ENCODE results near the gene UTRN.

UTRN gene

GRCh38 chr6:144307880-144308279, 22.7 kb downstream of the UTRN start:
- Histone ChIP-seq H3K36me3 (ENCODE audit: control insufficient read depth in 4 of 4, insufficient read depth in 4 of 4, low read length in 3 of 4) (peaks cover 0 to 15% (median 10%) of the 10 kb centered on the region in 4 experiments), H3K9me3 (ENCODE audit: control extremely low read depth in 1 of 5, control insufficient read depth in 4 of 5, insufficient read depth in 2 of 5, low read depth in 1 of 5, low read length in 4 of 5) (no peaks in the 10 kb centered on the region), H3K4me3 (ENCODE audit: control insufficient read depth in 1 of 7, extremely low read depth in 1 of 7, insufficient read depth in 4 of 7, low read depth in 2 of 7, low read length in 6 of 7) (no peak overlapping the region), H3K4me1 (ENCODE audit: control extremely low read depth in 1 of 4, control insufficient read depth in 4 of 4, insufficient read depth in 4 of 4, low read length in 3 of 4) (peaks cover 0 to 9% (median 5%) of the 10 kb centered on the region in 4 experiments), H3K27me3 (replicated peaks in 2 of 5; ENCODE audit: control insufficient read depth in 4 of 5, insufficient read depth in 5 of 5, low read length in 4 of 5) (no peaks in the 10 kb centered on the region), H3K27ac (ENCODE audit: insufficient read depth in 1 of 2, low read depth in 1 of 2, low read length in 2 of 2, poor library complexity in 1 of 2, severe bottlenecking in 2 of 2) (no peak overlapping the region)
- no peak for DNase-seq
- 100% methylated on average over 1 of the region's 3 CpGs for WGBS (ENCODE audit: insufficient coverage)
- POLR2A ChIA-PET: no interaction called here
- CTCF ChIA-PET: no interaction called here

GRCh38 chr6:144310765-144311164, 25.6 kb downstream of the UTRN start:
- WGBS (ENCODE audit: insufficient coverage): 98% methylated on average over 5 of the region's 5 CpGs
- H3K9me3 ChIP-seq (ENCODE audit: control extremely low read depth in 1 of 5, control insufficient read depth in 4 of 5, insufficient read depth in 2 of 5, low read depth in 1 of 5, low read length in 4 of 5): no peaks in the 10 kb centered on the region
- no peak overlapping the region for H3K4me3 ChIP-seq (ENCODE audit: control insufficient read depth in 1 of 7, extremely low read depth in 1 of 7, insufficient read depth in 4 of 7, low read depth in 2 of 7, low read length in 6 of 7)
- DNase-seq: no peak
- H3K27ac ChIP-seq (ENCODE audit: insufficient read depth in 1 of 2, low read depth in 1 of 2, low read length in 2 of 2, poor library complexity in 1 of 2, severe bottlenecking in 2 of 2): no peak overlapping the region
- POLR2A ChIA-PET: no interaction called here
- CTCF ChIA-PET: interaction anchor here (0.6 to 2.2 kb wide), 5 partner anchors 13 to 27 kb away, joined by 3 to 5 read pairs (median 3); partner anchors contain the start of gene UTRN
- peaks cover 0 to 29% (median 17%) of the 10 kb centered on the region in 4 experiments for H3K4me1 ChIP-seq (ENCODE audit: control extremely low read depth in 1 of 4, control insufficient read depth in 4 of 4, insufficient read depth in 4 of 4, low read length in 3 of 4)
- no peaks in the 10 kb centered on the region for H3K27me3 ChIP-seq (replicated peaks in 2 of 5; ENCODE audit: control insufficient read depth in 4 of 5, insufficient read depth in 5 of 5, low read length in 4 of 5)
- H3K36me3 ChIP-seq (ENCODE audit: control insufficient read depth in 4 of 4, insufficient read depth in 4 of 4, low read length in 3 of 4): peaks cover 0 to 15% (median 10%) of the 10 kb centered on the region in 4 experiments

- Histone ChIP-seq H3K27ac (ENCODE audit: insufficient read depth in 1 of 2, low read depth in 1 of 2, low read length in 2 of 2, poor library complexity in 1 of 2, severe bottlenecking in 2 of 2) (no peak overlapping the region), H3K27me3 (replicated peaks in 2 of 5; ENCODE audit: control insufficient read depth in 4 of 5, insufficient read depth in 5 of 5, low read length in 4 of 5) (no peaks in the 10 kb centered on the region), H3K4me1 (ENCODE audit: control extremely low read depth in 1 of 4, control insufficient read depth in 4 of 4, insufficient read depth in 4 of 4, low read length in 3 of 4) (peaks cover 2 to 28% (median 14%) of the 10 kb centered on the region in 4 experiments), H3K36me3 (ENCODE audit: control insufficient read depth in 4 of 4, insufficient read depth in 4 of 4, low read length in 3 of 4) (peaks cover 0 to 15% (median 10%) of the 10 kb centered on the region in 4 experiments), H3K4me3 (ENCODE audit: control insufficient read depth in 1 of 7, extremely low read depth in 1 of 7, insufficient read depth in 4 of 7, low read depth in 2 of 7, low read length in 6 of 7) (no peak overlapping the region), H3K9me3 (ENCODE audit: control extremely low read depth in 1 of 5, control insufficient read depth in 4 of 5, insufficient read depth in 2 of 5, low read depth in 1 of 5, low read length in 4 of 5) (no peaks in the 10 kb centered on the region)
- POLR2A ChIA-PET: no interaction called here
- CTCF ChIA-PET: interaction anchor here (0.8 to 2.2 kb wide), 4 partner anchors 12 to 25 kb away, joined by 3 to 5 read pairs (median 4); partner anchors contain the start of gene UTRN
- no CpG with 5 or more reads among the region's 2 CpGs for WGBS (ENCODE audit: insufficient coverage)
- no peak for DNase-seq
These were observed 26.2 kb downstream of the UTRN start for GRCh38 chr6:144311361-144311760.

GRCh38 chr6:144314003-144314485, 28.9 kb downstream of the UTRN start:
- ChIA-PET POLR2A (interaction anchor here (1.1 kb wide), 1 partner anchor 11 kb away, joined by 4 read pairs; no protein-coding TSS in a partner anchor), CTCF (interaction anchor here (1.6 to 1.7 kb wide), 2 partner anchors 9 to 54 kb away, joined by 3 to 4 read pairs; no protein-coding TSS in a partner anchor)
- H3K27ac ChIP-seq (ENCODE audit: insufficient read depth in 1 of 2, low read depth in 1 of 2, low read length in 2 of 2, poor library complexity in 1 of 2, severe bottlenecking in 2 of 2): peak overlapping the region in 1 of 2 experiments; percentile 40
- H3K36me3 ChIP-seq (ENCODE audit: control insufficient read depth in 4 of 4, insufficient read depth in 4 of 4, low read length in 3 of 4): peaks cover 0 to 9% (median 6%) of the 10 kb centered on the region in 4 experiments
- H3K27me3 ChIP-seq (replicated peaks in 2 of 5; ENCODE audit: control insufficient read depth in 4 of 5, insufficient read depth in 5 of 5, low read length in 4 of 5): no peaks in the 10 kb centered on the region
- peak in 2 of 3 donors; percentile 44 to 54 for DNase-seq
- peaks cover 5 to 38% (median 17%) of the 10 kb centered on the region in 4 experiments for H3K4me1 ChIP-seq (ENCODE audit: control extremely low read depth in 1 of 4, control insufficient read depth in 4 of 4, insufficient read depth in 4 of 4, low read length in 3 of 4)
- no peaks in the 10 kb centered on the region for H3K9me3 ChIP-seq (ENCODE audit: control extremely low read depth in 1 of 5, control insufficient read depth in 4 of 5, insufficient read depth in 2 of 5, low read depth in 1 of 5, low read length in 4 of 5)
- 83% methylated on average over 5 of the region's 5 CpGs for WGBS (ENCODE audit: insufficient coverage)
- no peak overlapping the region for H3K4me3 ChIP-seq (ENCODE audit: control insufficient read depth in 1 of 7, extremely low read depth in 1 of 7, insufficient read depth in 4 of 7, low read depth in 2 of 7, low read length in 6 of 7)

GRCh38 chr6:144314562-144314961, 29.4 kb downstream of the UTRN start:
- H3K27me3 ChIP-seq (replicated peaks in 2 of 5; ENCODE audit: control insufficient read depth in 4 of 5, insufficient read depth in 5 of 5, low read length in 4 of 5): no peaks in the 10 kb centered on the region
- 100% methylated on average over 1 of the region's 1 CpG for WGBS (ENCODE audit: insufficient coverage)
- CTCF ChIA-PET: interaction anchor here (0.8 to 1.7 kb wide), 3 partner anchors 10 to 53 kb away, joined by 3 to 4 read pairs (median 3); no protein-coding TSS in a partner anchor

GRCh38 chr6:144315226-144315980, 30.3 kb downstream of the UTRN start:
- Histone ChIP-seq H3K4me1 (ENCODE audit: control extremely low read depth in 1 of 4, control insufficient read depth in 4 of 4, insufficient read depth in 4 of 4, low read length in 3 of 4) (peaks cover 5 to 46% (median 18%) of the 10 kb centered on the region in 4 experiments), H3K4me3 (ENCODE audit: control insufficient read depth in 1 of 7, extremely low read depth in 1 of 7, insufficient read depth in 4 of 7, low read depth in 2 of 7, low read length in 6 of 7) (peak overlapping the region in 2 of 7 experiments; percentile 17 to 21), H3K27me3 (replicated peaks in 2 of 5; ENCODE audit: control insufficient read depth in 4 of 5, insufficient read depth in 5 of 5, low read length in 4 of 5) (no peaks in the 10 kb centered on the region), H3K36me3 (ENCODE audit: control insufficient read depth in 4 of 4, insufficient read depth in 4 of 4, low read length in 3 of 4) (no peaks in the 10 kb centered on the region), H3K27ac (ENCODE audit: insufficient read depth in 1 of 2, low read depth in 1 of 2, low read length in 2 of 2, poor library complexity in 1 of 2, severe bottlenecking in 2 of 2) (no peak overlapping the region), H3K9me3 (ENCODE audit: control extremely low read depth in 1 of 5, control insufficient read depth in 4 of 5, insufficient read depth in 2 of 5, low read depth in 1 of 5, low read length in 4 of 5) (no peaks in the 10 kb centered on the region)
- ChIA-PET CTCF (interaction anchor here (0.8 to 1.7 kb wide), 4 partner anchors 11 to 52 kb away, joined by 3 to 5 read pairs (median 4); no protein-coding TSS in a partner anchor), POLR2A (interaction anchor here (1.1 kb wide), 1 partner anchor 9 kb away, joined by 4 read pairs; no protein-coding TSS in a partner anchor)
- no peak for DNase-seq
- WGBS (ENCODE audit: insufficient coverage): 81% methylated on average over 16 of the region's 16 CpGs

More at GRCh38 chr6:144314562-144314961, 29.4 kb downstream of the UTRN start:
- H3K36me3 ChIP-seq (ENCODE audit: control insufficient read depth in 4 of 4, insufficient read depth in 4 of 4, low read length in 3 of 4): peaks cover 0 to 4% (median 2%) of the 10 kb centered on the region in 4 experiments
- POLR2A ChIA-PET: interaction anchor here (1.1 kb wide), 1 partner anchor 10 kb away, joined by 4 read pairs; no protein-coding TSS in a partner anchor
- no peak overlapping the region for H3K27ac ChIP-seq (ENCODE audit: insufficient read depth in 1 of 2, low read depth in 1 of 2, low read length in 2 of 2, poor library complexity in 1 of 2, severe bottlenecking in 2 of 2)
- no peaks in the 10 kb centered on the region for H3K9me3 ChIP-seq (ENCODE audit: control extremely low read depth in 1 of 5, control insufficient read depth in 4 of 5, insufficient read depth in 2 of 5, low read depth in 1 of 5, low read length in 4 of 5)
- no peak for DNase-seq
- H3K4me1 ChIP-seq (ENCODE audit: control extremely low read depth in 1 of 4, control insufficient read depth in 4 of 4, insufficient read depth in 4 of 4, low read length in 3 of 4): peaks cover 5 to 43% (median 18%) of the 10 kb centered on the region in 4 experiments
- H3K4me3 ChIP-seq (ENCODE audit: control insufficient read depth in 1 of 7, extremely low read depth in 1 of 7, insufficient read depth in 4 of 7, low read depth in 2 of 7, low read length in 6 of 7): no peak overlapping the region

All from common myeloid progenitor, CD34-positive (primary cell).